ENCODE results near the gene ANKS3.

ANKS3 gene

DNA sequence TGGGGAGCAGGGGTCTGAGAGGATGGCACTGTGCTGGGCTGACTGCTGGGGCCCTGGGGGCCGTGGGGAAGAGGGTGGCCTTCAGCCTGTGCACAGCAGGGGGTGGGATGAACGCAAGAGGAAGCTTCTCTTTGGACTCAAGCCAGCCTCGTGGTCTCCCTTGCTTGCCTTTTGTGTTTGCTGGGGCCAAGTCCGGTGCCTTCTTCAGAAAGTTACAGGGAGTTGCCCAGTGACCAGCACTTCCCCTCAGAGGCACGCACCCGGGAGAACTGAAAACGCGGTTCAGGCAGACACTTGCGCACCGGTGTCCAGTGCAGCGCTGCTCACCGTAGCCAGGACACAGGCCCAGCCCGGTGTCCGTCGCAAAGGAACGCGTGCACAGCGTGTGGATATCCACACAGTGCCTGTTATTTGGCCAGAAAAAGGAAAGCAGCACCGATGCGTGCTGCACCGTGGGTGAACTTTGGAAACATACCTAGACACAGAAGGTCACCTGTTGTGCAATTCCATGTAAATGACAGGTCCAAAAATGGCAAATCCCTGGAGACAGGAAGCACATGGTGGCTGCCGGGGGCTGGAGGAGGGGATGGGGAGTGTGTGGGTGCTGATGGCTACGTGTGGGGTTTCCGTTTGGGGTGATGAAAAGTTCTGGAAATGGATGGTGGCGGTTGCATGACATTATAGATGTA, 70.2 kb downstream of the ANKS3 start:
- peak; percentile 6 for DNase-seq

DNA sequence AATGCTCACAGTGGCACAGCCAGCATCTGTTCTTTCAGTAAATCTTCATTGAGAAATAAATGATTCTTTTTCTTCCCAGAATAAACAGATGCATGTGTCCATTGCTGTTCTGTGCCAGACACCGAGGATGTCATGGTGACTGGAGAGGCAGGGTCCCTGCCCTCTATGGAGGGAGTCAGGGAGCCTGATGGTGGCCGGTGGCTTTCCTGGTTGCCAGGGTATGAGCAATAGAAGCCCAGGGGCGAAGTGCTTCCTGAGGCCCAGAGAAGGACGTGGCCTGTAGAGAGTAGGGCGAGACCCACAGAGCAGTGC, 70.7 kb downstream of the ANKS3 start:
- DNase-seq, result no peak

DNA sequence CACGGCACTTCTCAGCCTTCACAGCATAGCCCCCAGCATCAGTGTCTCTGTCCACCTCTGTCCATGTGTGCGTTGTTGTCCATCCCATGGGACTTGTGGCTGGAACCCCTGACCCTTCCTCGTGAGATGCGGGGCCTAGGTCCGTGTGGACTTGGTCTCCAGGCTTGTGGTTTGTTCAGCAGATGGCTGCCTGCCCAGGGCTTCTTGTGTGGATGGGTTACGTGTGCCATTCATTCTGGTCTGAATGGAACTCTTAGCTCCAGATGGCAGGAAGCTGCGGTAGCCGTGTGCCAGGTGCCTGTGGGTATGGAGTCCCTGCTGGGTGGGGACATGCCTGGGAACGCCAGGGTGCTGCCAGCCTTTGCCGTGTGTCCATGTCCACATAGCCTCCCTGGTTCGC, 72.4 kb downstream of the ANKS3 start:
- DNase-seq, result no peak

DNA sequence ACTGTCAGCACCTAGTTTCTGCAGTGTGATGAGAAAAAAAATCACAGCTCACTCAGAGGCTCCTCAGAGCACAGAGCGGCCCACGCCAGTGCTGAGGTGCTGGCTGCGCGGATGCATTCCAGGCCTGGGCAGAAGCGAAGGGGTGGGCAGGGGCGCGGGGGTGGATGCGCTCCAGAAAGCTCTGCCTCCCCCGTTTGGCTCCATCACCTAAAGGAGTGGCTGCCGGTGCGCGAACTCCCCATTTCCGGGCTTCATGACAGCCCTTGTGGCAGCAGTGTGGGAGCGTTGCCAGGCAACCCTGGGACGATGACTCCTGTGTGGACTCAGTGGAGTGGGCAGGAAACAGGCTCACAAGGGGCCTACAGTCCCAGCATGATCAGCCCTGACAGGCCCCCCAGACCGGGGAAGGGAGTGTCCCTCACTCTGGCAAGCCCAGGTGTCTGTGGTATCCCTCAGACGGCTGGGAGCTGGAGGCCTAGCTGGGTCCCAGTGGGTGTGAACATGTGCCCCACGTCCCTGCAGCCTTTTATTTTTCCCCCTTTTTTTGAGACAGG, 73.5 kb downstream of the ANKS3 start:
- peak; percentile 60 for DNase-seq

DNA sequence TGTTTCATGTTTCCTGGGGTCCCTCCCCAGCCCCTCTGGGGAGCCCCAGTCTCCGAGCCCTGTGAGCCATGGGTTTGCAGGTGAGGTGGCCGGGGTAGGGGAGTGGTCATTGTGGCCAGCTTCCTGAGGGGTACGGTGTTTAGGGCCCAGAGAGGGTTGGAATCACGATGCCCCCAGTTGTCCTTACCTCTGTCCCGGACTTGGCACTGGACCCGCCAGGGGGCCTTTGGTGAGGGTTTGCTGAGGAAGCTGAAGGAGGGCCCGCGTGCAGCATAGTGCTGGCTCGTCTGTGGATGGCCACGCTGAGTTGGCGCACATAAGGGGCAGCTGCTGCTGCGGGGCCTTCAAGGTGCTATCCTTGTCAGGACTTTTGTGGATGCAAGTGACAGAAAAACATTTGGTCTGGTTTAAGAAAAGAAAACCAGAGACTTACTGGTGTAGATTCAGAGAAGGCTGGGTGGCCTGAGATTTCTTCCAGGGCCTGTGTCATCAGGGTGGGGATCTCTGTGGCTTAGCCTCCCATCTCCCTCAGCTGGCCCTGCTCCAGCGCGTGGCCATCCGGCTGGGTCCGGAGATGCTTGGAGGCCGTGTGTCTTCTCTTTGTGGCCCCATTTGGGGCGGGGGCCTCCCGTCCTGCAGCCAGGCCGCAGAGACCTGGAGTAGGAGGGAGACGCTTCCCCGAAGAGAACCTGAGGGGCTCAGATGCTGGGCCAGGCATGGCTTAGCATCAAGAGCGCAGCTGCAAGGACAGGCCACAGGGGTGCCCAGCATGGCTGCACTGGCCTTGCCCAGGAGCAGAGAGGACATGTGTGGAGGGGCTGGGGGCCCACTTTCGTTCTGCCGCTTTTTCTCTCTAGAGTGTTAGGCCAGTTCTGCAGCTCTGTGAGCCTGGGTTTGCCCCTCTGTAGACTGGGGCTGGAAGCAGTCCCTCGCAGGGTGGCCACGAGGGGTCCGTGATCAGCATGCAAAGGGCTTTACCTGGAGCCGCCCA, 74.4 kb downstream of the ANKS3 start:
- no peak for DNase-seq

DNA sequence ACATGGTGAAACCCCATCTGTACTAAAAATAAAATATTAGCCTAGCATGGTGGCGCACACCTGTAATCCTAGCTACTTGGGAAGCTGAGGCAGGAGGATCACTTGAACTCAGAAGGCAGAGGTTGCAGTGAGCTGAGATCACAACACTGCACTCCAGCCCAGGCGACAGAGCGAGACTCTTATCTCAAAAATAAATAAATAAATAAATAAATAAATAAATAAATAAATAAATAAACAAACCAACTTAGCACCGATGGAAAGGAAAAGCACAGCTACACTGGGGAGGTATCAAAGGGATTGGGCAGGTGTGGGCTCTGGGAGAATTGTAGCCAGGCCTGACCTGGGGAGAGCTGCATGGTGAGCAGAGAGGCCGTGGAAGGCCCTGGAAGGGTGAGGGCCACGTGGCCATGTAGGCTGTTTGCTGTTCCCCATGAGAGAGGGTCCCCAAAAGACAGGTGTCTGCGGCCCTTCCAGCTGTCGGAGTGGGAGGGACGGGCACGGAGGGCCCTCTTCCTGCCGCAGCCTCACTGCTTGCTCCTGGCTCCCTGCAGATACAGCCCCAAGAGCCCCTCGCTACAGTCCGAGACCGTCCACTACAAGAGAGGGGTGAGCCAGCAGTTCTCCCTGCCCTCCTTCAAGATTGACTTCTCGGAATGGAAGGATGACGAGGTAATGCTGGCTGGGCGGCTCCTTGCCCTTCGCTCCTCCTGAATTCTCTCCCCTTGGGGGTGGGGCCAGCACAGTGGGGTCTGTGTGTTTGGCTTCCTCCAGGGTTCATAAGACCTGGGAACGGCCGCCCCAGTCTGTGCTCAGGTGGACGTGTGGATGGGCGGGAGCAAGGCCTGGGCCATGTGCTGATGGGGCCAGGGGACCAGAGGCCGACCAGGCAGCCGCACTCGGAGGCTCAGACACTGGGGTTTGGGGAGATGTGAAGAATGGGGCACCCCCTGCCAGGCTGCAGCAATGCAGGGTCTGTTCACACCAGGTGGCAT, 77.1 kb downstream of the ANKS3 start:
- DNase-seq, result no peak

DNA sequence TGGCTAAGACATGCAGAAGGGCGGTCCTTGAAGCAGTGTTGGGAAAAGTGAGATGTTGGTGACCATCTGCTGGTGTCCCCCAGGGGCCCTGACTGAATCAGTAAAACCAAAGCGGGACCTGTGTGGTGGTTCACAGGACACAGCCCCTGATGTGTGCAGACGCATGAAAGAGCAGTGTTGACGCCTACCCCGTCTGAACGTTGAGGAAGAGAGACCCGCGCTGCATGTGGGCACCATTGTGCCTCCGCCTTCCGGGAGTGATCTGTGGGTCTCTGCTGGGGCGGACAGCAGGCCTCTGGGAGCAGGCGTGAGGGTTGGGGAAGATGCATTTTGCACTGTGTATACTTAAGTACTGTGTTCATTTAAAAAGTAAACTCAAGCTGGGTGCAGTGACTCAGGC, 77.8 kb downstream of the ANKS3 start:
- DNase-seq, result no peak

DNA sequence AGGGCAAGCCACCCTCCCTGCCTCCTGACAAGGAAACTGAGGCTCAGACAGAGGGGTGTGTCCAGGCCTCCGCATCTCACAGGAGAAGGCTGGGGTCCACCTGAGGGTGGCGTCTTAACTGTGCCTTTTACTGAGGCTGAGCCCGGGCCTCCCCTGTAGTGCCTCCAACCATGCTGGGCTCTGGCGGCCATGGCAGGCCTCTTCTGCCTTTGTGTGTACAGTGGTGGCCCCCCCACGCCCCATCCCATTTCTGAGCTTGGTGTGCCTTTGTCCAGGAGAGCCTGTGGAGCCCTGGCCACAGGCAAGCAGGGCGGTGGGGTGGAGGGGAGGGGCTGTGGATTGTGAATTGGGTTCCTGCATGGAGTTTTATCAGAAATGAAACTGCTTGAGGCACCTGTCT, 78.3 kb downstream of the ANKS3 start:
- DNase-seq, result no peak

DNA sequence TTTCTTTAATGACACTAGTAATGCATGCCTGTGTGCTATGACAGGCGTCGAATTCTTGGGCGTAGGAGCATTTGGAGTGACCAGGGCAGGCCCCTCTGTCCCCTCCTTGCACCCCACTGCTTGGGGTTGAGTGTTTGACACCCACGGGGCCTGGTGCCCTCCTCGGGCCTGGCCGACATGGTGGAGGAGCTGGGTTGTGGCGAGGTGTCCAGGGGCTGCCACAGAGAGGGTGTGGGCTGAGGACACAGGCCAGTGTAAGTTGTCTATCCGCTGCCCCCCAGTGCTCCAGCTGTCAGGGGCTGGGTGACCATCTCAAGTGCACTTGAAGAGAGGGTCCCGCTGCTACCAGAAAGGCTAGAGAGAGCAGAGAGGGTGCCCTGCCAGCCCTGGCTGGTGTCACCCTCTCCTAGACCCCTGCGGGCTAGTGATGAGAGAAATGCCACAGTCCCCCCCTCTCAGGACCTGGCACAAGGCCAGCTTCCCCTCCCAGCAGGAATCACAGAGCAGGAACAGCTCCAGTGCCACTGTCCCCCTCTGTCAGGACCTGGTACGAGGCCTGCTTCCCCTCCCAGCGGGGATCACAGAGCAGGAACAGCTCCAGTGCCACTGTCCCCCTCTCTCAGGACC, 79.0 kb downstream of the ANKS3 start:
- DNase-seq, result no peak

DNA sequence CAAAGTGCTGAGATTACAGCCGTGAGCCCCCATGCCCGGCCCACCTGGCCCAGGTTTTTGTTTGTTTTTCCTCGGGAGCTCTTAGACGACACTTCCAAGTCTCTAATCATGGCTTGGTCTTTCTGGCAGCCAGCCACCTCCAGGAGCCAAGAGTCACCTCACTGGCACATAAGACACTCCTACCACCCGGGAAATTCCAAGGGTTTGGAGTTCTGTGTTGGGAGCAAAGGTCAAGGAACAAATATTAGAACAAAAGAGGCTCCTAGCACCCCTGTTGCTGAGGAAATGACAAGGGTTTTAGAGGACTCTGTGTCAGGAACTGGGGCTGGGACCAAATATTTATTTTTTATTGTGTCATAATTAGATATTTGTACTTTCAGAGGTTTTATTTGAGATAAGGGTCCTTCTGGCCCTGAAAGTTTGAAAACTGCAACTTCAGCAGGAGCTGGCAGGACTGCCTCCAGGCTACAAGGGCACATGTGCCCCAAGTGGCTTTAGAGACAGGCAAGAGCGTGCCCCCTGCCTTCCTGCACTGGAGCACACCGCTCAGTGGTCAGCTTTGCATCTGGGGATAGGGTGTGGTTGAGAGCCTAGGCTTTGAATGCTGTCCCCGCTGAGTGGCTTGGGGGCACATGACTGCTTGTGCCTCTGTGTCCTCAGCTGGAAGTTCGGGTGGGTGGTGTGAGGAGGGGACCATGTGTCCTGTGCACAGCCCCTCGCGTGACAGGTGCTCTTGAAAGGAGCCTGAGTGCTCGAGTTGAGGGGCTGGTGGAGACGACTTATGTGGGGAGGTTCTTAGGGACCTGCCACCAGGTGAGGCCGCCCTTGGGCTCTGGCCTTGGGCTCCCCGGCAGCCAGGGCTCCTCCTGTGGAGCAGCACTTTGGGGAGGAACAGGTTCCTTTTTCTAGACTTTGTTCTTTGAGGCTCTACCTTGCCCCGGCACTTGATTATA, 79.8 kb downstream of the ANKS3 start:
- DNase-seq, result no peak

DNA sequence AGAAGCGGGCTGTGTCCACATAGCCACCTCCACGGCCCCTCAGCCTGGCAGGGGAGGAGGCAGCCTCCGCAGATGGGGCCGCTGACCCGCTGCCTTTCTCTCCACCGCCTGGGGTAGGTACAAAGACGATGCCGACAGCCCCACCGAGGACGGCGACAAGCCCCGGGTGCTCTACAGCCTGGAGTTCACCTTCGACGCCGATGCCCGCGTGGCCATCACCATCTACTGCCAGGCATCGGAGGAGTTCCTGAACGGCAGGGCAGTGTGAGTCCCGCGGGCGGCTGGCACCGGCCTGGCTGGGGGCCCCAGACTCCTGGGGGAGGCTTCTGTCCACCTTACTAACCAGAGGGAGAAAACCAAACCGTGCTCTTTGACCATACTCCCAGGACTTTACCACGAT, 81.5 kb downstream of the ANKS3 start:
- no peak for DNase-seq

DNA sequence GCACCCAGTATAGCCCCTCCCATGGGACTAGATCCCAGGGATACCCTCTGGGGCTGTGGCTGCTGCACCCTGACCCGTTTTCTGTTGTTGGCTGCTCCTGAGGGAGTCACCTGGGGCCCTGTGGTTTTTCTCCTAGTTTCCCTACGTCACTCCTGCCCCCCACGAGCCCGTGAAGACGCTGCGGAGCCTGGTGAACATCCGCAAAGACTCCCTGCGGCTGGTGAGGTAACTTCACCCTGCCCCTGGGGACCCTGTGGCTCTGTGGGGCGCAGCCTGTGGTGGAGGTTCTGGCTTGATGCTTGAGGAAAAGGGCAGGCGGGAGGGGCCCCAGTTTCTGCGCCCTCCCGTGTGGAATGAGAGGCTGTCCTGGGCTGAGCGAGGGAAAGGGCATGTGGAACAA, 82.2 kb downstream of the ANKS3 start:
- DNase-seq, result no peak

DNA sequence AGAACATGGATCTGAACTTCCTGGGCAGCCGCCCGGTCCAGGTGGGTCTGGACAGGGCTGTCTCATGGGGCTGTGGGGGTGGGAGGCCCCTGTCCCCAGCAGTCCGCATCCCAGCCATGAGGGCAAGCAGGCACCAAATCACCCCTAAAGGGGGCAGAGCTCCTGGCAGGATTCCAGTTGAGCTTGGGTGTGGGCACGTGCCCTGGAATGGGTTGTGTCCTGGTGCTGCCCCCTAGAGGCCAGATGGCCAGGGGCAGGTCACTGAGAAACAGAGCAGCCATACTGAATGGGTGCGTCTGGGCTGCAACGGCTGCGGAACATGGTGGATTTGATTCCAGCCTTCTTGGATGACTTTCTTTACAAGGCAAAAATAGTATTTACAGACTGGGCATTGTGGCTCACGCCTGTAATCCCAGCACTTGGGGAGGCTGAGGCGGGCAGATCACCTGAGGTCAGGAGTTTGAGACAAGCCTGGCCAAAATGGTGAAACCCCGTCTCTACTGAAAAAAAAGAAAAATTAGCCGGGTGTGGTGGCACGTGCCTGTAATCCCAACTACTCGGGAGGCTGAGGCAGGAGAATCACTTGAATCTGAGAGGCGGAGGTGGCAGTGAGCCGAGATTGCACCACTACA, 83.5 kb downstream of the ANKS3 start:
- peak; percentile 62 for DNase-seq

DNA sequence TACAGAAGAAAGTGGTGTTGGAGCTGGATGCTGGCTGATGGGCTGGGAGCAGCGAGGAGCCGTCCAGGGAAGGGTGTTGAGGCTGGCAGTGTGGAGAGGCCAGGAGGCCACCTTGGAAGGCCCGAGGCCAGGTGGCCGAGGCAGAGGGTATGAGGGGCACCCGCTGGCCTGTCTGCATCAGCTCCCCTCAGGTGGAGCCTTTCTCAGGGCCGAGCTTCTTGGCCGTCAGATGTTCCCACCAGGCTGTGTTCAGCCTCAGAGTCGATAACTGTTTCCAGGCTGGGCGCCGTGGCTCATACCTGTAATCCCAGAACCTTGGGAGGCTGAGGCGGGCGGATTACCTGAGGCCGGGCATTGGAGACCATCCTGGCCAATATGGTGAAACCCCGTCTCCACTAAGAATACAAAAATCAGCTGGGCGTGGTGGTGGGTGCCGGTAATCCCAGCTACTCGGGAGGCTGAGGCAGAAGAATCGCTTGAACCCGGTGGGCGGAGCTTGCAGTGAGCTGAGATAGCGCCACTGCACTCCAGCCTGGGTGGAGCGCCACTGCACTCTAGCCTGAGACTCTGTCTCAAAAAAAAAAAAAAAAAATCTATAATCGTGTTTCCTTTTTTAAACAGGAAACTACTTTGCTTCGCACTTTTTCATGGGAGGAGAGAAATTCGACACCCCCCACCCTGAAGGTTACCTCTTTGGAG, 84.2 kb downstream of the ANKS3 start:
- DNase-seq, result no peak

DNA sequence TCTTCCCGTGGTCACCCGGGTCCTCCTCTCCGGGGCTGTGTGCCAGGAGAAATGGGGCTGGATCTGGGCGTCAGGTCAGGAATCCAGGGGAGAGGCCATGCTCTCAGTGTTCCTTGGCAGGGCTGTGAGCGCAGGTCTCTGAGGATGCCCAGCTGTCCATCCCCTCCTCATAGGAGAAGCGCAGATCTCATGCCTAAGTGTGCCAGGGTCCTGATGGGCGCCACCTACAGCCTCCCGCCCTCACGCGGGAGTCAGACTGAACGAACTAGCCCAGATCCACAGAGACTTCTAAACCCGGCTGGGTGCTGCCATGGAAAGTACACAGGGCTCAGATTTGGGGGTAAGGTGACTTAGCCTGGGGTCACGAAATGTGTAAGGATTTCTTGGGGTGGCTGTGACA, 85.2 kb downstream of the ANKS3 start:
- no peak for DNase-seq

DNA sequence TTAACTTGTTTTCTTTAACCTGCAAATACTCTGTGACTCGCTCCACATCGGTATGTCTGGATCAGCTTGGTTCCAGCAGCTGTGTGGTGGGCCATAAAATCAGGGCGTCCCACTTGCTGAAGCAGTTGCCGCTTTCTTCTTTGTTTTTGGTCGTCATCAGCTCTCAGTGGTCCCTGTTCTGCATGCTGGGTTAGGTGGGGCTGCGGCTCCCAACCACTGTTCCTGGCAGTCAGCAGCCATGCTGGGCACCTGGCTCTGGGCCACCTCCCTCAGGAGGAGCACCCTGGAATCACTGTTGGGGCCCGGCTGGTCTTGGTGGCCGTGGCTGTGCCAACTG, 86.5 kb downstream of the ANKS3 start:
- no peak for DNase-seq

DNA sequence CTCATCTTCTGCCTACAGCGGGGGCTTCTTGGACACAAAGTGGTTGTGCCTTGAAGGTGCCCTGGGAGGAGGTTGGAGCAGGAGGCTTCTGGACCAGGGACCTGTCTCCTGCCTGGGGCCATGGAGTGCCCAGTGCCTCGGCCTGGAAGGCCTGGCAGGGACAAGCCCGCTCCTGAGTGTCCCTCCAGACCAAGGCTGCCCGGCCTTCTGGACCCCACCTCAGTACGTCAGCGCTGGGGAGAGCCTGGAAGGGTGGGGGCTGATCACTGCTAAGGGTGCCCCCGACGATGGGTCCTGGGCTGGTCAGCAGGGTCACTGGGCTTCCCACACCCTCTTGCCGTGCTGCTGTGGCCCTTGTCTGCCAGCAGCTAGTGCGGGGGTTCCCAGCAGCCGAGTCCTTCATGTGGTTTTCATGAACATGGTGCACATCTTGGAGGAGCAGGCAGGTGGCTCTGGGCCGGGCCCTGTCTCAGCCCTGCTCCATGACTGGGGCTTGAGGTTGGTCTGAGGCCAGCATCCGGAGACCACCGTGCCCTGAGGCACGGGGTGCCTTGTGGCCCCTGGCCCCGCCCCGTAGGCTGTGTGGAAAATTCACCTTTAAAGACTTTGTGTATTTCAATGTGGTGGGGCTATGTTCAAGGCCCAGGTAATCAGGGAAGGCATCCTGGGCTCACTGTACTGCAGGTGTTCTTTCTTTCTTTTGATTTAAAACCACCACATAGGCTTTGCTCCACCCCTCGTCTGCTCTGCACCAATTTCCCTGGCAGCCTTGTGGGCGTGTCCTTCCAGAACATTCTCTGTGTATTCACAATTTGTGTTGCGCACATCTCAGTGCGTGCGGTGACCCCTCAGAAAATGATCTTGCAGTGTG, 87.1 kb downstream of the ANKS3 start:
- DNase-seq, result no peak

Data from fibroblast of skin of right biceps (primary cell).